ENCODE measurements around the gene LRRTM4. TPM values are rescaled to one million over a fixed set of nuclear protein-coding genes. Genes with fewer than 3 reads are reported as not detected.

LRRTM4 gene
- total and polyA plus RNA-seq, 10 of the 15 experiments (the other 5 are each of a cell fraction or from before 2014, with no cell fraction given) = 0.01 to 1.0 TPM; not detected in 8

DNA sequence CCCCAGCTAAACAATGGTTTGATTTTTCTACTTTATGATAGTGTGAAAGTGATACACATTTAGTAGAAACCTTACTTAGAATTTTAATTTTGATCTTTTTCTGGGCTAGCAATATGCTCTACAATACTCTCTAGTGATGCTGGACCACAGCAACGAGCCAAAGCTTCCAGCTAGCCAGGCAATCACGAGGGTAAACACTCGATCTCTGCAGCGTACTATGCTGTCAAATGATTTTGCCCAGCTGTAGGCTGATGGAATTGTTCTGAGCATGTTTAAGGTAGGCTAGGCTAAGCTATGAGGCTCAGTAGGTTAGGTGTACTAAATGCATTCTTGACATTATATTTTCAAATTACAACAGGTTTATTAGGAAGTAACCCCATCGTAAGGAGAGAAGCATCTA is 207.5 kb downstream of the LRRTM4 start:
- Histone ChIP-seq H3K36me3 (ENCODE audit: control insufficient read depth in 2 of 2, insufficient read depth in 2 of 2, low read length in 1 of 2) (no peaks in the 10 kb centered on the region), H4K20me1 (ENCODE audit: control insufficient read depth, insufficient read depth) (no peaks in the 10 kb centered on the region)
- FAIRE-seq = no peak

DNA sequence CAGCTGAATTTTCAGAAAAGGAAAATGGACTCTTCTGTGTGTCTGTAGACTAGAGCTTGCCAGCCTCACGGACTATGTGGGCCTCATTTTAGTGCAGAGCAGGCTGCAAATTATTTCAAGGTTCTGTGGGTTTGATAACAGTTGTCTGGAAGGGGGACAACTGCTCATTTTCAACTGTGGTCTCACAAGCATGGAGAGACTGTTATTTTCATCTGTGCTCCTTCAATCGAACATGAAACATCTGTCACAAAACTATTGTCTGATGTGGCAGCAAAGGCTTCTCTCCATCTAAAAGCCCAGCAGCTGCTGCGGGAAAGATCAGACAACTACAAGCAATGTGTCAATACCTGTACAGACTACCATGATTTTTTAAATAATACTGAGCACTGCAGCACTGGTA is 211.8 kb downstream of the LRRTM4 start:
- H3K79me2 ChIP-seq (ENCODE audit: control insufficient read depth, insufficient read depth, low read length) = no peaks in the 10 kb centered on the region
- intact Hi-C loops (cut with micrococcal nuclease; ENCODE audit: unreplicated experiment) (no loop called here), in situ Hi-C loops (cut with MboI) (no loop called here)
- no peaks in the 10 kb centered on the region for H3K36me3 ChIP-seq (ENCODE audit: control insufficient read depth in 2 of 2, insufficient read depth in 2 of 2, low read length in 1 of 2)
- no peak overlapping the region for H3K27ac ChIP-seq (ENCODE audit: control insufficient read depth, insufficient read depth)
- POLR2A ChIA-PET = no interaction called here
- RAD21 ChIA-PET (ENCODE audit: unreplicated experiment) = no interaction called here
- H4K20me1 ChIP-seq (ENCODE audit: control insufficient read depth, insufficient read depth) = no peaks in the 10 kb centered on the region
- H2AFZ ChIP-seq (ENCODE audit: control insufficient read depth, low read depth, low read length) = no peak overlapping the region
- H3K27me3 ChIP-seq (replicated peaks in 1 of 2; ENCODE audit: control insufficient read depth in 2 of 2, insufficient read depth in 2 of 2, low read length in 1 of 2) = no peaks in the 10 kb centered on the region
- no peak overlapping the region for H3K4me2 ChIP-seq (ENCODE audit: control insufficient read depth, insufficient read depth)
- no peak overlapping the region for H3K9ac ChIP-seq (ENCODE audit: control insufficient read depth, insufficient read depth, low read length)
- no TSS peak for BruUV-seq (replicated peaks)
- ATAC-seq = no peak
- DNase-seq (ENCODE audit: low read depth, low spot score) = no peak
- FAIRE-seq = no peak
- SMC1A ChIA-PET (ENCODE audit: uncharacterized antibody, unreplicated experiment) = no interaction called here
- H3K4me1 ChIP-seq (ENCODE audit: control insufficient read depth, insufficient read depth, low read length) = no peaks in the 10 kb centered on the region
- no peaks in the 10 kb centered on the region for H3K9me3 ChIP-seq (replicated peaks; ENCODE audit: control insufficient read depth, insufficient read depth, low read length)
- H3K4me3 ChIP-seq = no peak overlapping the region
- CTCF ChIA-PET = no interaction called here
- no peak for TF ChIP-seq CBX5 (IDR thresholded peaks at IDR 0.05; ENCODE audit: low read depth)
- TF ChIP-seq RAD21 (IDR thresholded peaks at IDR 0.05; ENCODE audit: insufficient read depth, low read depth, low read length) = no peak
- no peak for TF ChIP-seq POU2F2 (IDR thresholded peaks at IDR 0.05; ENCODE audit: borderline replicate concordance, low read depth, low read length)
- TF ChIP-seq, protein P1, sequence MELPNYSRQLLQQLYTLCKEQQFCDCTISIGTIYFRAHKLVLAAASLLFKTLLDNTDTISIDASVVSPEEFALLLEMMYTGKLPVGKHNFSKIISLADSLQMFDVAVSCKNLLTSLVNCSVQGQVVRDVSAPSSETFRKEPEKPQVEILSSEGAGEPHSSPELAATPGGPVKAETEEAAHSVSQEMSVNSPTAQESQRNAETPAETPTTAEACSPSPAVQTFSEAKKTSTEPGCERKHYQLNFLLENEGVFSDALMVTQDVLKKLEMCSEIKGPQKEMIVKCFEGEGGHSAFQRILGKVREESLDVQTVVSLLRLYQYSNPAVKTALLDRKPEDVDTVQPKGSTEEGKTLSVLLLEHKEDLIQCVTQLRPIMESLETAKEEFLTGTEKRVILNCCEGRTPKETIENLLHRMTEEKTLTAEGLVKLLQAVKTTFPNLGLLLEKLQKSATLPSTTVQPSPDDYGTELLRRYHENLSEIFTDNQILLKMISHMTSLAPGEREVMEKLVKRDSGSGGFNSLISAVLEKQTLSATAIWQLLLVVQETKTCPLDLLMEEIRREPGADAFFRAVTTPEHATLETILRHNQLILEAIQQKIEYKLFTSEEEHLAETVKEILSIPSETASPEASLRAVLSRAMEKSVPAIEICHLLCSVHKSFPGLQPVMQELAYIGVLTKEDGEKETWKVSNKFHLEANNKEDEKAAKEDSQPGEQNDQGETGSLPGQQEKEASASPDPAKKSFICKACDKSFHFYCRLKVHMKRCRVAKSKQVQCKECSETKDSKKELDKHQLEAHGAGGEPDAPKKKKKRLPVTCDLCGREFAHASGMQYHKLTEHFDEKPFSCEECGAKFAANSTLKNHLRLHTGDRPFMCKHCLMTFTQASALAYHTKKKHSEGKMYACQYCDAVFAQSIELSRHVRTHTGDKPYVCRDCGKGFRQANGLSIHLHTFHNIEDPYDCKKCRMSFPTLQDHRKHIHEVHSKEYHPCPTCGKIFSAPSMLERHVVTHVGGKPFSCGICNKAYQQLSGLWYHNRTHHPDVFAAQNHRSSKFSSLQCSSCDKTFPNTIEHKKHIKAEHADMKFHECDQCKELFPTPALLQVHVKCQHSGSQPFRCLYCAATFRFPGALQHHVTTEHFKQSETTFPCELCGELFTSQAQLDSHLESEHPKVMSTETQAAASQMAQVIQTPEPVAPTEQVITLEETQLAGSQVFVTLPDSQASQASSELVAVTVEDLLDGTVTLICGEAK (IDR thresholded peaks at IDR 0.05; ENCODE audit: borderline replicate concordance) = no peak
- no peak for TF ChIP-seq NR2F1 (conservative IDR thresholded peaks at IDR 0.05)
- TF ChIP-seq MEF2A (IDR thresholded peaks at IDR 0.05; ENCODE audit: insufficient read depth, low read depth, low read length) = no peak
- no peak for TF ChIP-seq SMARCA5 (IDR thresholded peaks at IDR 0.05)
- TF ChIP-seq MTA2 (IDR thresholded peaks at IDR 0.05; ENCODE audit: low read depth) = no peak
- no peak for TF ChIP-seq YBX1 (IDR thresholded peaks at IDR 0.05)
- WGBS (ENCODE audit: insufficient coverage, insufficient replicate concordance, low lambda C conversion rate, missing lambda C conversion rate) = 8% methylated on average over 3 of the region's 3 CpGs

More for the DNA sequence above, 207.5 kb downstream of the LRRTM4 start:
- no peaks in the 10 kb centered on the region for H3K79me2 ChIP-seq (ENCODE audit: control insufficient read depth, insufficient read depth, low read length)
- ChIA-PET CTCF (interaction anchor here (0.8 kb wide), 1 partner anchor 307 kb away, joined by 3 read pairs; no protein-coding TSS in a partner anchor), POLR2A (interaction anchor here (1.3 kb wide), 1 partner anchor 17 kb away, joined by 3 read pairs; no protein-coding TSS in a partner anchor), RAD21 (ENCODE audit: unreplicated experiment) (no interaction called here), SMC1A (ENCODE audit: uncharacterized antibody, unreplicated experiment) (no interaction called here)
- no peak for DNase-seq (ENCODE audit: low read depth, low spot score)
- no peaks in the 10 kb centered on the region for H3K4me1 ChIP-seq (ENCODE audit: control insufficient read depth, insufficient read depth, low read length)
- no TSS peak for BruUV-seq (replicated peaks)
- no peak for ATAC-seq
- H3K27ac ChIP-seq (ENCODE audit: control insufficient read depth, insufficient read depth) = no peak overlapping the region
- H3K9me3 ChIP-seq (replicated peaks; ENCODE audit: control insufficient read depth, insufficient read depth, low read length) = no peaks in the 10 kb centered on the region
- intact Hi-C loops (cut with micrococcal nuclease; ENCODE audit: unreplicated experiment) = no loop called here
- WGBS (ENCODE audit: insufficient coverage, insufficient replicate concordance, low lambda C conversion rate, missing lambda C conversion rate) = 0% methylated on average over 5 of the region's 5 CpGs
- no peak overlapping the region for H3K4me3 ChIP-seq
- in situ Hi-C loops (cut with MboI) = no loop called here
- no peak overlapping the region for H3K4me2 ChIP-seq (ENCODE audit: control insufficient read depth, insufficient read depth)
- TF ChIP-seq RBBP5 (conservative IDR thresholded peaks at IDR 0.05) = no peak
- TF ChIP-seq KAT2A (conservative IDR thresholded peaks at IDR 0.05; ENCODE audit: control insufficient read depth, low read depth, low read length) = no peak
- TF ChIP-seq NFYB (IDR thresholded peaks at IDR 0.05; ENCODE audit: insufficient read depth, low read depth, low read length) = no peak
- no peak for TF ChIP-seq JUND (IDR thresholded peaks at IDR 0.05; ENCODE audit: low read depth, low read length)
- TF ChIP-seq, protein P2, sequence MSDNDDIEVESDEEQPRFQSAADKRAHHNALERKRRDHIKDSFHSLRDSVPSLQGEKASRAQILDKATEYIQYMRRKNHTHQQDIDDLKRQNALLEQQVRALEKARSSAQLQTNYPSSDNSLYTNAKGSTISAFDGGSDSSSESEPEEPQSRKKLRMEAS (IDR thresholded peaks at IDR 0.05; ENCODE audit: low read depth, low read length) = no peak
- no peak overlapping the region for H3K9ac ChIP-seq (ENCODE audit: control insufficient read depth, insufficient read depth, low read length)
- no peaks in the 10 kb centered on the region for H3K27me3 ChIP-seq (replicated peaks in 1 of 2; ENCODE audit: control insufficient read depth in 2 of 2, insufficient read depth in 2 of 2, low read length in 1 of 2)
- no peak overlapping the region for H2AFZ ChIP-seq (ENCODE audit: control insufficient read depth, low read depth, low read length)

All from GM12878 (cell line).